Lung (tissue), 12 donors: ENCODE results near the gene MYH11. TPM values are rescaled to one million over a fixed set of nuclear protein-coding genes. Genes with fewer than 3 reads are reported as not detected.

Experiments used
- ATAC-seq: fragments of 200-7000 bp; cut with Tn5 transposase; one replicate; pipeline ENCODE4 v1.9.1; 2020; ENCODE audit warnings: moderate number of reproducible peaks; ENCODE audit not compliant: insufficient read depth, low FRiP score
- DNase-seq, 3 donors: peaks; one replicate each; pipeline ENCODE4 v3.0.0-alpha.2; 2013 to 2017
- H3K27ac ChIP-seq, 2 donors: one replicate each; pipeline ENCODE4 v1.5.1; 2013; ENCODE audit warnings: mild to moderate bottlenecking in 2 of 2, moderate library complexity in 2 of 2, control low read depth in 1 of 2, inconsistent platforms in 1 of 2, low read depth in 1 of 2, low read length in 1 of 2
- H3K27me3 ChIP-seq, 3 donors: one replicate each; pipeline ENCODE4 v1.5.1; 2013; ENCODE audit warnings: low read length in 2 of 3; ENCODE audit not compliant: control insufficient read depth in 3 of 3, insufficient read depth in 3 of 3
- H3K36me3 ChIP-seq, 4 donors: one replicate each; pipeline ENCODE4 v1.5.1; 2013; ENCODE audit warnings: low read length in 4 of 4, mild to moderate bottlenecking in 1 of 4, moderate library complexity in 1 of 4; ENCODE audit not compliant: control insufficient read depth in 4 of 4, insufficient read depth in 4 of 4
- H3K4me1 ChIP-seq, 5 donors: one replicate each; pipeline ENCODE4 v1.5.1; 2013; ENCODE audit warnings: low read length in 5 of 5, mild to moderate bottlenecking in 2 of 5, moderate library complexity in 1 of 5; ENCODE audit not compliant: control insufficient read depth in 5 of 5, insufficient read depth in 5 of 5
- H3K4me3 ChIP-seq: one replicate; pipeline ENCODE4 v1.5.1; 2013; ENCODE audit warnings: mild to moderate bottlenecking, control low read depth, moderate library complexity
- H3K9ac ChIP-seq, 2 donors: one replicate each; pipeline ENCODE4 v1.5.1; 2013; ENCODE audit warnings: low read length in 2 of 2, control low read depth in 1 of 2; ENCODE audit not compliant: insufficient read depth in 1 of 2
- H3K9me3 ChIP-seq, 4 donors: one replicate each; pipeline ENCODE4 v1.5.1; 2013; ENCODE audit warnings: low read length in 3 of 4, mild to moderate bottlenecking in 1 of 4, moderate library complexity in 1 of 4; ENCODE audit not compliant: control insufficient read depth in 4 of 4, insufficient read depth in 3 of 4
- WGBS, 2 donors: extraction: QIAGEN DNeasy Blood & Tissue Kit; methylation state at CpG; one replicate each; pipeline ENCODE4 v1.1.7; 2013; 5-methylcytosine and 5-hydroxymethylcytosine counted together
- polyA plus RNA-seq, 2 donors: library from polyadenylated mRNA; stranded (reverse); fragments of 200-250 nt; gene quantifications; one replicate each; pipeline ENCODE4 v1.2.1, GENCODE V29; 2013
- total RNA-seq, 2 donors: library from RNA; depleted of rRNA in 1 of 2; stranded (reverse); fragments of >200 nt in 1 of 2; gene quantifications; one replicate each; pipeline ENCODE4 v1.2.1, GENCODE V29; 2014 to 2021
- TF ChIP-seq, protein P1 (sequence below): IDR thresholded peaks from 2 replicates; pipeline ENCODE4 v1.5.1; 2012; ENCODE audit warnings: mild to moderate bottlenecking; ENCODE audit errors: control extremely low read depth, extremely low read depth
- donor health status: control.
- donor health status: control.
- donor health status: Bipolar disorder and iron deficiency.
- donor health status: healthy.
- donor health status: DM: yes; HTN: yes; CAD: no.

The MYH11 gene
- total and polyA plus RNA-seq, 4 donors = 25.7 to 146 (median 55.0) TPM

DNA sequence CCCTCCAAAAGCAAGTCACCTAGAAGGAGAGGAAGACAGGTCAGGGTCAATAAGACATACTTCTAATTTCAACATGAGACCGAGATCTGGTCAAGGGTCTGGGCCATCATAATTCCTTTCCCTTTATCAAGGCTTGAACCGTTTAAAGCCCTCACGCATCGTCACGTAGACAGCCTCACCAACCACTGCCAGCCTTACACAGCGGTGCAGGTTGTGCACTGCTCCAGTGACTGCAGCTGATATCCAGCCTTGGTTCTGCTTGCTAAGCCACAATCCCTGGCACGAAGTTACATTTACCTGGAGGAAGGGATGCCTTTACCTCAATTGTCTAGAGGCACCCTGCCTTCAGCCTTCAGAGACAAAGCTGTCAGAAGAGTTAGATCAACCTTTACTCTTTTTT, 85.1 kb downstream of the MYH11 start:
- no peak overlapping the region for H3K27ac ChIP-seq
- WGBS, 2 donors = 92 to 97% methylated on average over 7 of the region's 7 CpGs
- no peak overlapping the region for H3K4me3 ChIP-seq
- no peak overlapping the region for H3K9ac ChIP-seq
- DNase-seq (no peak), ATAC-seq (no peak)
- peaks cover 0 to 2% (median 0%) of the 10 kb centered on the region in 5 donors for H3K4me1 ChIP-seq
- TF ChIP-seq, protein P1, sequence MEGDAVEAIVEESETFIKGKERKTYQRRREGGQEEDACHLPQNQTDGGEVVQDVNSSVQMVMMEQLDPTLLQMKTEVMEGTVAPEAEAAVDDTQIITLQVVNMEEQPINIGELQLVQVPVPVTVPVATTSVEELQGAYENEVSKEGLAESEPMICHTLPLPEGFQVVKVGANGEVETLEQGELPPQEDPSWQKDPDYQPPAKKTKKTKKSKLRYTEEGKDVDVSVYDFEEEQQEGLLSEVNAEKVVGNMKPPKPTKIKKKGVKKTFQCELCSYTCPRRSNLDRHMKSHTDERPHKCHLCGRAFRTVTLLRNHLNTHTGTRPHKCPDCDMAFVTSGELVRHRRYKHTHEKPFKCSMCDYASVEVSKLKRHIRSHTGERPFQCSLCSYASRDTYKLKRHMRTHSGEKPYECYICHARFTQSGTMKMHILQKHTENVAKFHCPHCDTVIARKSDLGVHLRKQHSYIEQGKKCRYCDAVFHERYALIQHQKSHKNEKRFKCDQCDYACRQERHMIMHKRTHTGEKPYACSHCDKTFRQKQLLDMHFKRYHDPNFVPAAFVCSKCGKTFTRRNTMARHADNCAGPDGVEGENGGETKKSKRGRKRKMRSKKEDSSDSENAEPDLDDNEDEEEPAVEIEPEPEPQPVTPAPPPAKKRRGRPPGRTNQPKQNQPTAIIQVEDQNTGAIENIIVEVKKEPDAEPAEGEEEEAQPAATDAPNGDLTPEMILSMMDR = no peak
- H3K36me3 ChIP-seq = no peaks in the 10 kb centered on the region
- no peaks in the 10 kb centered on the region for H3K27me3 ChIP-seq
- H3K9me3 ChIP-seq = peaks cover 0 to 2% (median 0%) of the 10 kb centered on the region in 4 donors

DNA sequence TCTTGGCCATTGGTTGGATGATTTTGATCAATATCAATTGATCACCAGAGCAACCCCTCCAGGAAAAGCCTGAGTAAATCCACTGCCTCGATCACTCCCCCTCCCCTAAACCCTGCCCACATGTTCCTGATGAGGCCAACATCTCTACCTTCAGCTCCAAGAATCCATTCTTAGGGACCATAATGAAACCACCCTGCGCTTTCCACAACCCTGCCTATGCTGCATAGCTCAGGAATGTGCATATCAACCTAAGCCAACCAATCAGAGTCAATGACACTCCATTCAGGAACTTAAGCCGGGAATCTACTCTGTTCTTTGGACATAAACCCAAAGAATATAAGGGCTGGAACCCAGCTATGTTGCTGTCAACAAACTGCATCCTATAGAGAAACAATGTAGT, 86.3 kb downstream of the MYH11 start:
- H3K9ac ChIP-seq = no peak overlapping the region
- peaks cover 0 to 2% (median under 1%) of the 10 kb centered on the region in 5 donors for H3K4me1 ChIP-seq
- 70 to 81% methylated on average over 3 of the region's 3 CpGs for WGBS, 2 donors
- H3K9me3 ChIP-seq = peaks cover 0 to 2% (median 0%) of the 10 kb centered on the region in 4 donors
- no peaks in the 10 kb centered on the region for H3K27me3 ChIP-seq
- H3K36me3 ChIP-seq = no peaks in the 10 kb centered on the region
- TF ChIP-seq, protein P1 = no peak
- no peak overlapping the region for H3K27ac ChIP-seq
- ATAC-seq (no peak), DNase-seq (no peak)
- no peak overlapping the region for H3K4me3 ChIP-seq

DNA sequence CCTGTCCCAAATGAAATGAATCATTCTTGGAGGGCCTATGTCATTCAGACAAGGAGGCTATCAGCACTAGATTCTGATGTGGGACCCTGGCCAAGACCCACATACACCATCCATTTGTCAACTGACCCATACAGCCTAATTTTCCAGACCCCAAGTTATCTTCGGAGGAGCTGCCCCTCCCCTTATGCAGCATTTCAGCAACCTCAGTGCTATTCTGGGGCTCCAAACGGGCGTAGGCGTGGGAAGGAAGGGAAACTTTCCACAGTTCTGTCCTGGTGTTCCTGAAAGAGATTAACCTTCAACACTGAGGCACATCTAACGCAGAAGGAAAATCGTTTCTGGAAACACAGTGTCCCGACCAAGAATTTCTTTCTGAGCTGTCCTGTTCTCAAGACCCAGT, 86.7 kb downstream of the MYH11 start:
- ATAC-seq (no peak), DNase-seq (no peak)
- Histone ChIP-seq H3K27ac (no peak overlapping the region), H3K27me3 (no peaks in the 10 kb centered on the region), H3K9me3 (peaks cover 0 to 2% (median 0%) of the 10 kb centered on the region in 4 donors), H3K36me3 (no peaks in the 10 kb centered on the region), H3K4me1 (peaks cover 0 to 4% (median 2%) of the 10 kb centered on the region in 5 donors), H3K9ac (no peak overlapping the region), H3K4me3 (no peak overlapping the region)
- WGBS, 2 donors = 56 to 79% methylated on average over 7 of the region's 7 CpGs
- TF ChIP-seq, protein P1 = no peak

DNA sequence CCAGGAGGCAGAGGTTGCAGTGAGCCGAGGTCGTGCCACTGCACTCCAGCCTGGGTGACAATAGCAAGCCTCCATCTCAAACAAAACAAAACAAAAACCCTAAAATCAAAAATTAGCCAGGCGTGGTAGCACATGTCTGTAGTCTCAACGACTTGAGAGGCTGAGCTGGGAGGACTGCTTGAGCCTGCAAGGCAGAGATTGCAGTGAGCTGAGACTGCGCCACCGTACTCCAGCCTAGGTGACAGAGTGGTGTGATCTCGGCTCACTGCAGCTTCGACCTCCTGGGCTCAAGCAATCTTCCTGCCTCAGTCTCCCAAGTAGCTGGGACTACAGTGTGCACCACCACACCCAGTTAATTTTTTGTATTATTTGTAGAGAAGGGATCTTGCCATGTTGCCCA, 87.6 kb downstream of the MYH11 start:
- ATAC-seq = no peak
- H3K27ac ChIP-seq = no peak overlapping the region
- no peak overlapping the region for H3K4me3 ChIP-seq
- peaks cover 0 to 2% (median 0%) of the 10 kb centered on the region in 4 donors for H3K9me3 ChIP-seq
- DNase-seq = no peak
- no peak overlapping the region for H3K9ac ChIP-seq
- H3K27me3 ChIP-seq = no peaks in the 10 kb centered on the region
- H3K36me3 ChIP-seq = no peaks in the 10 kb centered on the region
- peaks cover 0 to 4% (median 2%) of the 10 kb centered on the region in 5 donors for H3K4me1 ChIP-seq
- TF ChIP-seq, protein P1 = no peak
- WGBS, 2 donors = 91 to 93% methylated on average over 8 of the region's 8 CpGs
